Liver (tissue), 9 donors: ENCODE measurements around the gene HSD17B8. TPM values are rescaled to one million over a fixed set of nuclear protein-coding genes. Genes with fewer than 3 reads are reported as not detected.

Experiments used
- DNase-seq: peaks from one replicate; pipeline ENCODE4 v3.0.0-alpha.2; 2017; ENCODE audit warnings: low spot score
- H3K27ac ChIP-seq, 2 donors: one replicate each; pipeline ENCODE4 v1.7.0; 2013; ENCODE audit warnings: inconsistent platforms in 2 of 2, low read length in 2 of 2, control low read depth in 1 of 2, low read depth in 1 of 2, mild to moderate bottlenecking in 1 of 2
- H3K27me3 ChIP-seq, 4 donors: one replicate each; pipeline versions ENCODE4 v1.6.1 to v1.7.0; 2013; ENCODE audit warnings: low read length in 3 of 4, inconsistent platforms in 1 of 4, mild to moderate bottlenecking in 1 of 4, moderate library complexity in 1 of 4; ENCODE audit not compliant: control insufficient read depth in 4 of 4, insufficient read depth in 4 of 4
- H3K36me3 ChIP-seq, 4 donors: one replicate each; pipeline versions ENCODE4 v1.6.1 to v1.7.0; 2013; ENCODE audit warnings: low read length in 3 of 4, mild to moderate bottlenecking in 3 of 4, low read depth in 1 of 4, moderate library complexity in 1 of 4; ENCODE audit not compliant: control insufficient read depth in 4 of 4, insufficient read depth in 3 of 4
- H3K4me1 ChIP-seq, 4 donors: one replicate each; pipeline versions ENCODE4 v1.6.1 to v1.7.0; 2013; ENCODE audit warnings: low read length in 3 of 4, mild to moderate bottlenecking in 3 of 4, moderate library complexity in 1 of 4; ENCODE audit not compliant: control insufficient read depth in 4 of 4, insufficient read depth in 4 of 4
- H3K4me3 ChIP-seq, 3 donors: one replicate each; pipeline versions ENCODE4 v1.6.1 to v1.7.0; 2013; ENCODE audit warnings: low read length in 3 of 3, control low read depth in 1 of 3, low read depth in 1 of 3, mild to moderate bottlenecking in 1 of 3
- H3K9ac ChIP-seq, 2 donors: one replicate each; pipeline ENCODE4 v1.7.0; 2013; ENCODE audit warnings: low read length in 2 of 2, mild to moderate bottlenecking in 2 of 2, moderate library complexity in 2 of 2, control low read depth in 1 of 2, low read depth in 1 of 2
- H3K9me3 ChIP-seq, 4 donors: one replicate each; pipeline versions ENCODE4 v1.6.1 to v1.7.0; 2013; ENCODE audit warnings: low read length in 3 of 4; ENCODE audit not compliant: control insufficient read depth in 4 of 4
- ATF3 ChIP-seq: IDR thresholded peaks from 2 replicates; pipeline ENCODE4 v1.6.1; 2016; ENCODE audit warnings: antibody characterized with exemption
- EGR1 ChIP-seq, 2 donors: IDR thresholded peaks; 2 replicates each; pipeline ENCODE4 v1.6.1; 2016 to 2018; ENCODE audit warnings: antibody characterized with exemption in 2 of 2, low read depth in 2 of 2
- FOXA2 ChIP-seq: IDR thresholded peaks from 2 replicates; pipeline ENCODE4 v1.6.1; 2016; ENCODE audit warnings: antibody characterized with exemption
- GABPA ChIP-seq, 2 donors: IDR thresholded peaks in 1 of 2; conservative IDR thresholded peaks in 1 of 2; 2 replicates each; pipeline ENCODE4 v1.6.1; 2016; ENCODE audit warnings: antibody characterized with exemption in 2 of 2, mild to moderate bottlenecking in 1 of 2, moderate library complexity in 1 of 2
- HNF4A ChIP-seq, 2 donors: conservative IDR thresholded peaks; 2 replicates each; pipeline ENCODE4 v1.6.1; 2016; ENCODE audit warnings: antibody characterized with exemption in 2 of 2, mild to moderate bottlenecking in 2 of 2
- HNF4G ChIP-seq: IDR thresholded peaks from 2 replicates; pipeline ENCODE4 v1.6.1; 2016; ENCODE audit warnings: antibody characterized with exemption
- JUND ChIP-seq, 2 donors: IDR thresholded peaks; 2 replicates each; pipeline ENCODE4 v1.6.1; 2016; ENCODE audit warnings: antibody characterized with exemption in 2 of 2
- NR2F2 ChIP-seq: IDR thresholded peaks from 2 replicates; pipeline ENCODE4 v1.6.1; 2016; ENCODE audit warnings: antibody characterized with exemption
- RAD21 ChIP-seq, 2 donors: IDR thresholded peaks; 2 replicates each; pipeline ENCODE4 v1.6.1; 2016; ENCODE audit warnings: antibody characterized with exemption in 2 of 2, mild to moderate bottlenecking in 2 of 2
- RXRA ChIP-seq, 2 donors: IDR thresholded peaks; 2 replicates each; pipeline ENCODE4 v1.6.1; 2017 to 2018; ENCODE audit warnings: antibody characterized with exemption in 2 of 2, mild to moderate bottlenecking in 1 of 2
- SP1 ChIP-seq: IDR thresholded peaks from 2 replicates; pipeline ENCODE4 v1.6.1; 2018; ENCODE audit warnings: antibody characterized with exemption, mild to moderate bottlenecking
- TAF1 ChIP-seq: conservative IDR thresholded peaks from 2 replicates; pipeline ENCODE4 v1.6.1; 2016; ENCODE audit warnings: antibody characterized with exemption, mild to moderate bottlenecking
- YY1 ChIP-seq: IDR thresholded peaks from 2 replicates; pipeline ENCODE4 v1.6.1; 2016; ENCODE audit warnings: antibody characterized with exemption, mild to moderate bottlenecking
- WGBS: extraction: QIAGEN DNeasy Blood & Tissue Kit; methylation state at CpG from one replicate; pipeline ENCODE4 v1.1.7; 2013; 5-methylcytosine and 5-hydroxymethylcytosine counted together
- polyA plus RNA-seq, 2 donors: library from polyadenylated mRNA; stranded (reverse) in 1 of 2; unstranded in 1 of 2; fragments of 200-250 nt in 1 of 2; fragments of >200 nt in 1 of 2; fragmentation: Nextera tagmentation in 1 of 2; extraction: Ambion mirVana in 1 of 2; gene quantifications; one replicate each; pipeline versions ENCODE4 v1.2.1 to v1.2.3, GENCODE V29; 2013 to 2015
- total RNA-seq, 2 donors: library from RNA; depleted of rRNA; stranded (reverse); fragments of >200 nt; gene quantifications; one replicate each; pipeline ENCODE4 v1.2.3, GENCODE V29; 2014
- TF ChIP-seq, protein P1 (sequence below): IDR thresholded peaks from 2 replicates; pipeline ENCODE4 v1.6.1; 2016; ENCODE audit warnings: antibody characterized with exemption
- TF ChIP-seq, protein P2 (sequence below): IDR thresholded peaks from 2 replicates; pipeline ENCODE4 v1.6.1; 2016; ENCODE audit warnings: antibody characterized with exemption, mild to moderate bottlenecking
- TF ChIP-seq, protein P3 (sequence below): fragments of 150-350 bp; IDR thresholded peaks from 2 replicates; pipeline ENCODE4 v1.5.1; 2017; ENCODE audit warnings: improper control_type of control experiment, low read depth, low read length; ENCODE audit not compliant: missing input control
- donor health status: healthy.
- donor health status: healthy.
- donor health status: healthy.
- donor health status: healthy.
- donor health status: healthy.

HSD17B8 gene
- total and polyA plus RNA-seq, 4 donors = 24.5 to 52.3 (median 37.5) TPM

DNA sequence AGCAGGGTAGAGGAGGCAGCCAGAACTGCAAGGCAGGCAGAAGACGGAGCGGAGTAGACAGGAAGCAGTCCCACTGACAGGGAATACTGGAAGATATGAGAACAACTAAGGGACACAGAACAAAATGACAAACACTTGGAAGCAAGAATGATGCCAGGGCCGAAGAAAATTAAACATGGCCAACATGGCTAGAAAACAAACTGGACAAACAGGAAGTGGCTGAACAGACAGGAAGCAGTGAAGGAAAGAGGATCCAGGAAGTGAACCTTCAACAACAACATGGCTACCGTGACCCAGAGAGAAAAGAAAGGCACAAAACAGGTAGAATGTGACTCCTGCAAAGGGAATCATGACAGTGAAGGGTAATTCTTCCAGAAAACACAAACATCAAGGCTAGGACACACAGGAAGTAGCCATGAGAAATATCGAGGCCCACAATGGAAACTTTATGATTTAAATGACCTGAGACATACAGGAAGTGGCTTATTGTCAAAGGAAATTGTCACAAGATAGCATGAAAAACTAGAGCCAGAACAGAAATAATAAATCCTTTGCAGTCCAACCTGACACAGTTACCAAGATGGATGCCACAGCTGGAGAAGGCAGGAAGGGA lies 21.3 kb upstream of the HSD17B8 start (continued):
- TF ChIP-seq GABPA (IDR thresholded peaks at IDR 0.05 in 1 of 2, conservative IDR thresholded peaks at IDR 0.05 in 1 of 2) = peak; percentile 44 to 62
- TF ChIP-seq NR2F2 = peak; percentile 35
- TF ChIP-seq TAF1 = no peak
- TF ChIP-seq HNF4A (conservative IDR thresholded peaks at IDR 0.05) = no peak
- no peak for TF ChIP-seq JUND (IDR thresholded peaks at IDR 0.05)
- TF ChIP-seq, protein P1, sequence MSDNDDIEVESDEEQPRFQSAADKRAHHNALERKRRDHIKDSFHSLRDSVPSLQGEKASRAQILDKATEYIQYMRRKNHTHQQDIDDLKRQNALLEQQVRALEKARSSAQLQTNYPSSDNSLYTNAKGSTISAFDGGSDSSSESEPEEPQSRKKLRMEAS = no peak
- no peak for TF ChIP-seq HNF4G
- TF ChIP-seq ATF3 = no peak

GRCh38 chr6:33185190-33185589 lies 19.3 kb upstream of the HSD17B8 start:
- Histone ChIP-seq H3K27ac (no peak overlapping the region), H3K36me3 (no peaks in the 10 kb centered on the region), H3K9me3 (no peaks in the 10 kb centered on the region), H3K4me3 (no peak overlapping the region), H3K9ac (no peak overlapping the region), H3K4me1 (no peaks in the 10 kb centered on the region), H3K27me3 (no peaks in the 10 kb centered on the region)
- 60% methylated on average over 9 of the region's 9 CpGs for WGBS
- no peak for TF ChIP-seq RXRA (IDR thresholded peaks at IDR 0.05)
- TF ChIP-seq TAF1 = no peak
- TF ChIP-seq NR2F2 = no peak
- no peak for TF ChIP-seq GABPA (IDR thresholded peaks at IDR 0.05 in 1 of 2, conservative IDR thresholded peaks at IDR 0.05 in 1 of 2)
- no peak for DNase-seq

DNA sequence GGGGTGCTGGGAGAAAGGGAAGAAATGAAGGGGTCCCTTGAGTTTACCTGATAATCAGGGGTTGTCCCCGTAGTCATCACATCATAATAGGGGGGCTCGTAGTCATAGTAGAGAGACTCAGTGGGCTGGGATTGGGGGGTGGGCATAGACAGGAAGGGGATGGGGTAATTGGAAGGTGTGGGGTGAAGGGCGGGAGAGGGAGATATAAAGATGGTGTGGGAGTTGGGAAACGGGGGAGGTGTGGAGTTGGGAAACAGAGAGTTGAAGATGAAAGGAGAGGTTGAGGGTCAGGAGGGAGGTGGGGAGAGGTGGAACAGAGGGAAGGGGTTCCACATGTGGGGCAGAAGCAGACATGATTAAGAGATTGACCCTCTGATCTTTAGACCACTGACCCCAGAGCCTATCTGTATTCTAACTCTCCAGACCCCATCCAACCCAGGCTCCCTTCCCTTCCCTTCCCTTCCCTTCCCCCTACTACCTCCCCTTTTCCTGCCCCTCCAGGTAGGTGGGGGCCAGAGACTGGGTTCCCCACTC lies 18.7 kb upstream of the HSD17B8 start:
- TF ChIP-seq GABPA (IDR thresholded peaks at IDR 0.05 in 1 of 2, conservative IDR thresholded peaks at IDR 0.05 in 1 of 2) = no peak
- no peak for TF ChIP-seq HNF4G
- TF ChIP-seq SP1 = no peak
- TF ChIP-seq HNF4A (conservative IDR thresholded peaks at IDR 0.05) = no peak
- no peak overlapping the region for H3K9ac ChIP-seq
- no peaks in the 10 kb centered on the region for H3K4me1 ChIP-seq
- no peaks in the 10 kb centered on the region for H3K27me3 ChIP-seq
- no peaks in the 10 kb centered on the region for H3K36me3 ChIP-seq
- no peak overlapping the region for H3K4me3 ChIP-seq
- no peak for DNase-seq
- WGBS = 90% methylated on average over 4 of the region's 4 CpGs
- no peak overlapping the region for H3K27ac ChIP-seq
- no peaks in the 10 kb centered on the region for H3K9me3 ChIP-seq

- Histone ChIP-seq H3K27me3 (no peaks in the 10 kb centered on the region), H3K4me3 (no peak overlapping the region), H3K9me3 (no peaks in the 10 kb centered on the region), H3K4me1 (peaks cover 0 to 5% (median 0%) of the 10 kb centered on the region in 4 donors), H3K36me3 (no peaks in the 10 kb centered on the region), H3K9ac (no peak overlapping the region), H3K27ac (no peak overlapping the region)
- DNase-seq = no peak
- 94% methylated on average over 1 of the region's 1 CpG for WGBS
- no peak for TF ChIP-seq NR2F2
- TF ChIP-seq RAD21 (IDR thresholded peaks at IDR 0.05) = no peak
- TF ChIP-seq, protein P2, sequence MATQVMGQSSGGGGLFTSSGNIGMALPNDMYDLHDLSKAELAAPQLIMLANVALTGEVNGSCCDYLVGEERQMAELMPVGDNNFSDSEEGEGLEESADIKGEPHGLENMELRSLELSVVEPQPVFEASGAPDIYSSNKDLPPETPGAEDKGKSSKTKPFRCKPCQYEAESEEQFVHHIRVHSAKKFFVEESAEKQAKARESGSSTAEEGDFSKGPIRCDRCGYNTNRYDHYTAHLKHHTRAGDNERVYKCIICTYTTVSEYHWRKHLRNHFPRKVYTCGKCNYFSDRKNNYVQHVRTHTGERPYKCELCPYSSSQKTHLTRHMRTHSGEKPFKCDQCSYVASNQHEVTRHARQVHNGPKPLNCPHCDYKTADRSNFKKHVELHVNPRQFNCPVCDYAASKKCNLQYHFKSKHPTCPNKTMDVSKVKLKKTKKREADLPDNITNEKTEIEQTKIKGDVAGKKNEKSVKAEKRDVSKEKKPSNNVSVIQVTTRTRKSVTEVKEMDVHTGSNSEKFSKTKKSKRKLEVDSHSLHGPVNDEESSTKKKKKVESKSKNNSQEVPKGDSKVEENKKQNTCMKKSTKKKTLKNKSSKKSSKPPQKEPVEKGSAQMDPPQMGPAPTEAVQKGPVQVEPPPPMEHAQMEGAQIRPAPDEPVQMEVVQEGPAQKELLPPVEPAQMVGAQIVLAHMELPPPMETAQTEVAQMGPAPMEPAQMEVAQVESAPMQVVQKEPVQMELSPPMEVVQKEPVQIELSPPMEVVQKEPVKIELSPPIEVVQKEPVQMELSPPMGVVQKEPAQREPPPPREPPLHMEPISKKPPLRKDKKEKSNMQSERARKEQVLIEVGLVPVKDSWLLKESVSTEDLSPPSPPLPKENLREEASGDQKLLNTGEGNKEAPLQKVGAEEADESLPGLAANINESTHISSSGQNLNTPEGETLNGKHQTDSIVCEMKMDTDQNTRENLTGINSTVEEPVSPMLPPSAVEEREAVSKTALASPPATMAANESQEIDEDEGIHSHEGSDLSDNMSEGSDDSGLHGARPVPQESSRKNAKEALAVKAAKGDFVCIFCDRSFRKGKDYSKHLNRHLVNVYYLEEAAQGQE = no peak
- no peak for TF ChIP-seq RXRA (IDR thresholded peaks at IDR 0.05)
- no peak for TF ChIP-seq EGR1 (IDR thresholded peaks at IDR 0.05; ENCODE audit: low read depth in 2 of 2)
- TF ChIP-seq SP1 = no peak
- TF ChIP-seq, protein P3, sequence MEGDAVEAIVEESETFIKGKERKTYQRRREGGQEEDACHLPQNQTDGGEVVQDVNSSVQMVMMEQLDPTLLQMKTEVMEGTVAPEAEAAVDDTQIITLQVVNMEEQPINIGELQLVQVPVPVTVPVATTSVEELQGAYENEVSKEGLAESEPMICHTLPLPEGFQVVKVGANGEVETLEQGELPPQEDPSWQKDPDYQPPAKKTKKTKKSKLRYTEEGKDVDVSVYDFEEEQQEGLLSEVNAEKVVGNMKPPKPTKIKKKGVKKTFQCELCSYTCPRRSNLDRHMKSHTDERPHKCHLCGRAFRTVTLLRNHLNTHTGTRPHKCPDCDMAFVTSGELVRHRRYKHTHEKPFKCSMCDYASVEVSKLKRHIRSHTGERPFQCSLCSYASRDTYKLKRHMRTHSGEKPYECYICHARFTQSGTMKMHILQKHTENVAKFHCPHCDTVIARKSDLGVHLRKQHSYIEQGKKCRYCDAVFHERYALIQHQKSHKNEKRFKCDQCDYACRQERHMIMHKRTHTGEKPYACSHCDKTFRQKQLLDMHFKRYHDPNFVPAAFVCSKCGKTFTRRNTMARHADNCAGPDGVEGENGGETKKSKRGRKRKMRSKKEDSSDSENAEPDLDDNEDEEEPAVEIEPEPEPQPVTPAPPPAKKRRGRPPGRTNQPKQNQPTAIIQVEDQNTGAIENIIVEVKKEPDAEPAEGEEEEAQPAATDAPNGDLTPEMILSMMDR = no peak
- no peak for TF ChIP-seq YY1
- TF ChIP-seq ATF3 = no peak
- no peak for TF ChIP-seq TAF1
- no peak for TF ChIP-seq FOXA2
- no peak for TF ChIP-seq HNF4A (conservative IDR thresholded peaks at IDR 0.05)
- TF ChIP-seq HNF4G = no peak
Observed at GRCh38 chr6:33187809-33188208, 16.6 kb upstream of the HSD17B8 start.
